ENCODE results near the gene SGCE.

DNA sequence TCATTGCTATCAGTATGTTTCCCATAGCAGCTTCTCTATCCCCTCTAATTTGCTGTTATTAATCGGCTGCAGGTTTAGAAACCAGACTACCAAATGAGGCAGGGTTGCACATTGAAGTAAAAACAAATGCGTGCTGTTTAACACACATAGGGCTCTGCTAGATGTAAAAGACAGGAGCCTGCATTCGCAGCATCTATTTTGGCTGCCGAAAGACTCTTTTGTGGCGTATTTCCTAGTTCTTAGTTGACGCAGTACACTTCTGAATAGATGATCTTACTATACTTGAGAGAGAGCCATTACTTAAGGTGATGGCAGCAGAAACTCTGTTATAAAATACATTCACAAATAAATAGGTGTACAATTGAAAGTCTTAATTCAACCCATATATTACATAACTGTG lies 21.4 kb downstream of the SGCE start:
- TF ChIP-seq, protein P1, sequence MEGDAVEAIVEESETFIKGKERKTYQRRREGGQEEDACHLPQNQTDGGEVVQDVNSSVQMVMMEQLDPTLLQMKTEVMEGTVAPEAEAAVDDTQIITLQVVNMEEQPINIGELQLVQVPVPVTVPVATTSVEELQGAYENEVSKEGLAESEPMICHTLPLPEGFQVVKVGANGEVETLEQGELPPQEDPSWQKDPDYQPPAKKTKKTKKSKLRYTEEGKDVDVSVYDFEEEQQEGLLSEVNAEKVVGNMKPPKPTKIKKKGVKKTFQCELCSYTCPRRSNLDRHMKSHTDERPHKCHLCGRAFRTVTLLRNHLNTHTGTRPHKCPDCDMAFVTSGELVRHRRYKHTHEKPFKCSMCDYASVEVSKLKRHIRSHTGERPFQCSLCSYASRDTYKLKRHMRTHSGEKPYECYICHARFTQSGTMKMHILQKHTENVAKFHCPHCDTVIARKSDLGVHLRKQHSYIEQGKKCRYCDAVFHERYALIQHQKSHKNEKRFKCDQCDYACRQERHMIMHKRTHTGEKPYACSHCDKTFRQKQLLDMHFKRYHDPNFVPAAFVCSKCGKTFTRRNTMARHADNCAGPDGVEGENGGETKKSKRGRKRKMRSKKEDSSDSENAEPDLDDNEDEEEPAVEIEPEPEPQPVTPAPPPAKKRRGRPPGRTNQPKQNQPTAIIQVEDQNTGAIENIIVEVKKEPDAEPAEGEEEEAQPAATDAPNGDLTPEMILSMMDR (conservative IDR thresholded peaks at IDR 0.05; ENCODE audit: low read depth, low read length), result no peak
- TF ChIP-seq EZH2 (IDR thresholded peaks at IDR 0.05; ENCODE audit: borderline replicate concordance, low read depth, low read length, poor library complexity, severe bottlenecking), result no peak

Measured in A673 (cell line).